ENCODE data around the gene SLC30A2.

Gene SLC30A2

GRCh38 chr1:26067432-26067911, 21.6 kb upstream of the SLC30A2 start, which contains the start of gene TRIM63:
Gene TRIM63, minus strand, starts transcription at chr1:26067630. Its CDS starts 136 bp downstream, at chr1:26067494.
- H3K9me3 ChIP-seq (ENCODE audit: insufficient read depth, low read depth, low read length) = no peaks in the 10 kb centered on the region
- no peaks in the 10 kb centered on the region for H3K27me3 ChIP-seq (ENCODE audit: insufficient read depth, low read length)
- H3K4me1 ChIP-seq (ENCODE audit: insufficient read depth, low read length) = no peaks in the 10 kb centered on the region
- H3K36me3 ChIP-seq (ENCODE audit: insufficient read depth, low read depth, low read length) = no peaks in the 10 kb centered on the region
- H3K4me3 ChIP-seq (ENCODE audit: low read length) = no peak within 1 kb of the TSS
- no peak within 1 kb of the TSS for H3K27ac ChIP-seq (ENCODE audit: low read length)
- H3K9ac ChIP-seq (ENCODE audit: low read depth, low read length) = no peak within 1 kb of the TSS

- no peak overlapping the region for H3K27ac ChIP-seq (ENCODE audit: low read length)
- no peak overlapping the region for H3K9ac ChIP-seq (ENCODE audit: low read depth, low read length)
- H3K36me3 ChIP-seq (ENCODE audit: insufficient read depth, low read depth, low read length) = no peaks in the 10 kb centered on the region
- no peaks in the 10 kb centered on the region for H3K4me1 ChIP-seq (ENCODE audit: insufficient read depth, low read length)
- H3K27me3 ChIP-seq (ENCODE audit: insufficient read depth, low read length) = no peaks in the 10 kb centered on the region
- no peak overlapping the region for H3K4me3 ChIP-seq (ENCODE audit: low read length)
- H3K9me3 ChIP-seq (ENCODE audit: insufficient read depth, low read depth, low read length) = no peaks in the 10 kb centered on the region
Observed at GRCh38 chr1:26066857-26067256, 20.9 kb upstream of the SLC30A2 start.

- H3K4me1 ChIP-seq (ENCODE audit: insufficient read depth, low read length) = no peaks in the 10 kb centered on the region
- H3K36me3 ChIP-seq (ENCODE audit: insufficient read depth, low read depth, low read length) = no peaks in the 10 kb centered on the region
- H3K27me3 ChIP-seq (ENCODE audit: insufficient read depth, low read length) = no peaks in the 10 kb centered on the region
- H3K9ac ChIP-seq (ENCODE audit: low read depth, low read length) = no peak overlapping the region
- no peak overlapping the region for H3K4me3 ChIP-seq (ENCODE audit: low read length)
- H3K9me3 ChIP-seq (ENCODE audit: insufficient read depth, low read depth, low read length) = no peaks in the 10 kb centered on the region
- no peak overlapping the region for H3K27ac ChIP-seq (ENCODE audit: low read length)
Observed at GRCh38 chr1:26066160-26066559, 20.2 kb upstream of the SLC30A2 start.

DNA sequence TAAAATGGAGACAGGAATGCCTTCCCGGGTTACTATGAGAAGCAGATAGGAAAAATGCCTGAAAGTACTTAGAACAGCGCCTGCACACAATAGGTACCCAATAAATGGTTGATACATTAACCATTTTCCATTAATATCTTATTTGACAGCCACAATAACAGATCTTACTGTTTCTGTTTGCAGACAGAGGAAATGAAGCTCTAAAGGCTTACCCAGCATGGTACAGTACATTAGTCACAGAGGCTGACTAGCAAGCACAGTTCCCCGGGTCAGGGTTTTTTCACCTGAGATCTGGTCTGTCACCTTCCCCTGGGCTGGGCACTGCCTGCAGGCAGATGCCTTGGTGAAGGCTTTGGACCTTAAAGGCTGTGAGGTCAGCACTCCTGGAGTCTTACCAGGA, 18.6 kb upstream of the SLC30A2 start:
- Histone ChIP-seq H3K9ac (ENCODE audit: low read depth, low read length) (no peak overlapping the region), H3K9me3 (ENCODE audit: insufficient read depth, low read depth, low read length) (no peaks in the 10 kb centered on the region), H3K36me3 (ENCODE audit: insufficient read depth, low read depth, low read length) (no peaks in the 10 kb centered on the region), H3K27ac (ENCODE audit: low read length) (no peak overlapping the region), H3K4me1 (ENCODE audit: insufficient read depth, low read length) (no peaks in the 10 kb centered on the region), H3K4me3 (ENCODE audit: low read length) (no peak overlapping the region), H3K27me3 (ENCODE audit: insufficient read depth, low read length) (no peaks in the 10 kb centered on the region; the same call in 1 of the 2 replicates)

- Histone ChIP-seq H3K4me3 (ENCODE audit: low read length) (no peak overlapping the region), H3K4me1 (ENCODE audit: insufficient read depth, low read length) (no peaks in the 10 kb centered on the region), H3K27me3 (ENCODE audit: insufficient read depth, low read length) (peaks cover 17% of the 10 kb centered on the region; the same call in 1 of the 2 replicates), H3K27ac (ENCODE audit: low read length) (no peak overlapping the region), H3K9me3 (ENCODE audit: insufficient read depth, low read depth, low read length) (no peaks in the 10 kb centered on the region), H3K9ac (ENCODE audit: low read depth, low read length) (no peak overlapping the region), H3K36me3 (ENCODE audit: insufficient read depth, low read depth, low read length) (no peaks in the 10 kb centered on the region)
Observed at GRCh38 chr1:26060832-26061574, 15.1 kb upstream of the SLC30A2 start.

- Histone ChIP-seq H3K27me3 (ENCODE audit: insufficient read depth, low read length) (peaks cover 17% of the 10 kb centered on the region; the same call in 1 of the 2 replicates), H3K36me3 (ENCODE audit: insufficient read depth, low read depth, low read length) (no peaks in the 10 kb centered on the region), H3K27ac (ENCODE audit: low read length) (no peak overlapping the region), H3K4me1 (ENCODE audit: insufficient read depth, low read length) (no peaks in the 10 kb centered on the region), H3K4me3 (ENCODE audit: low read length) (no peak overlapping the region), H3K9me3 (ENCODE audit: insufficient read depth, low read depth, low read length) (no peaks in the 10 kb centered on the region), H3K9ac (ENCODE audit: low read depth, low read length) (no peak overlapping the region)
Observed at GRCh38 chr1:26059906-26060305, 14.0 kb upstream of the SLC30A2 start.

- Histone ChIP-seq H3K9ac (ENCODE audit: low read depth, low read length) (no peak overlapping the region), H3K4me1 (ENCODE audit: insufficient read depth, low read length) (no peaks in the 10 kb centered on the region), H3K27ac (ENCODE audit: low read length) (no peak overlapping the region), H3K36me3 (ENCODE audit: insufficient read depth, low read depth, low read length) (no peaks in the 10 kb centered on the region), H3K27me3 (ENCODE audit: insufficient read depth, low read length) (peaks cover 28% of the 10 kb centered on the region), H3K4me3 (ENCODE audit: low read length) (no peak overlapping the region), H3K9me3 (ENCODE audit: insufficient read depth, low read depth, low read length) (no peaks in the 10 kb centered on the region)
Observed at GRCh38 chr1:26058052-26058595, 12.2 kb upstream of the SLC30A2 start.

DNA sequence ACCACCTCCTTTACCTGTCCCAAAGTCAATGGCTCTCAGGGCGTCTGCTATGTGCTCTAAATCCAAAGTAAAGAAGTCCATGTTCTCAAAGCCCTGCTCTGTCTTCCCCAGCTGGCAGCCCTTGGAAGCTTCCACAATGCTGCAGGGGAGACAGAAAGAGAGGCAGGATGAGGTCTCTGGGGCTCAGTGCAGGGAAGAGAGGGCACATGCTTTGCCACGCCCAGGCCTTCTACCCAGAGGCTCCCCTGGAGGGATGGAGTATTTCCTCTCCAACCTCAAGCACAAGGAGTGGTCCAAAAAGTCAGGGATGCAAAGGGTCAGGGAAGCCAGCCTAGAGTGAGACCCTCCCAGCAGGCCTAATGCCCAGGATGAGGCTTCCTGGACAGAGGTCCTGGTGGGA, 11.3 kb upstream of the SLC30A2 start:
- H3K27ac ChIP-seq (ENCODE audit: low read length) = no peak overlapping the region
- H3K9me3 ChIP-seq (ENCODE audit: insufficient read depth, low read depth, low read length) = no peaks in the 10 kb centered on the region
- H3K4me1 ChIP-seq (ENCODE audit: insufficient read depth, low read length) = no peaks in the 10 kb centered on the region
- H3K36me3 ChIP-seq (ENCODE audit: insufficient read depth, low read depth, low read length) = no peaks in the 10 kb centered on the region
- no peak overlapping the region for H3K4me3 ChIP-seq (ENCODE audit: low read length)
- peaks cover 28% of the 10 kb centered on the region for H3K27me3 ChIP-seq (ENCODE audit: insufficient read depth, low read length)
- H3K9ac ChIP-seq (ENCODE audit: low read depth, low read length) = no peak overlapping the region

- no peaks in the 10 kb centered on the region for H3K36me3 ChIP-seq (ENCODE audit: insufficient read depth, low read depth, low read length)
- no peak overlapping the region for H3K4me3 ChIP-seq (ENCODE audit: low read length)
- H3K27me3 ChIP-seq (ENCODE audit: insufficient read depth, low read length) = peaks cover 38% of the 10 kb centered on the region
- no peak overlapping the region for H3K9ac ChIP-seq (ENCODE audit: low read depth, low read length)
- H3K9me3 ChIP-seq (ENCODE audit: insufficient read depth, low read depth, low read length) = no peaks in the 10 kb centered on the region
- H3K27ac ChIP-seq (ENCODE audit: low read length) = no peak overlapping the region
- no peaks in the 10 kb centered on the region for H3K4me1 ChIP-seq (ENCODE audit: insufficient read depth, low read length)
Observed at GRCh38 chr1:26055041-26055440, 9.1 kb upstream of the SLC30A2 start.

DNA sequence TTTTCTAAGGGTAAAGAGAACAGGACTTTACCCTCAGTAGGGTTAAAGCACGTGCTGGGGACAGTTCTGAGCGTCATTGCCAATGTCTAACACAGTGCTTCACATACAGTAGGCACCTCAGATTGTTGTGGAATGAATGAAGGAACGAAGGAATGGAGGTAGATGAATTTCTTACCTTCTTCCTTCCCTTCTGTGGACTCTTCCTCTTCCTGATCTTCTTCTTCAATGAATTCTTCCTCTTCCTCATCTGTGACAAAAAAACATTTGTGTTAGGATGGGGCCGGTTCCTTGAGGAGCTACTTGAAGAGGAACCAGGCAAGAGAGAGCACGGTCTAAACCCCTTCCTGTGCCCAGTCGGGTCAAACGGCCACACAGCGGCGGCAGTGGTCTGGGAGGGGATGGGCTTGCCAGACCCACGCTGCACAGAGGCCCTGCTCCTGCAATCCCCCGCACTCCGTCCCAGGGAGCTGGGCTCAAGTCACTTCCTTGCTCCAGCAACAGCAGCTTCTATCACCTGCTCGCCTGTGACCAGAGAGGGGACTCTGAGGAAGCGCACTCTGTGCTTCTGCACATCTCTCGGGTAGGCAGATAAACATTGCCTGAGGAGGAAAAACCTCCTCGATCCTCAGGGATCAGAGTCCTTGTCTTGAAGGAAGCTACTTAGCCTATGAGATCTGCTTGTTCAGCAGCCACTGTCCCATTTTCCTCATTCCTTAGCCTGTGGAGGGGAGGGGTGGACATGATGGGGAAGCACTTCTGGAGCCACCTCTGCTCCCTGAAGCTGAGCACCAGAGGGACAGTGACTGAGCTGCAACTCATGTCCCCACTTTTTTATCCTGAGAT, 8.0 kb upstream of the SLC30A2 start:
- Histone ChIP-seq H3K36me3 (ENCODE audit: insufficient read depth, low read depth, low read length) (no peaks in the 10 kb centered on the region), H3K27me3 (ENCODE audit: insufficient read depth, low read length) (peaks cover 45% of the 10 kb centered on the region), H3K9me3 (ENCODE audit: insufficient read depth, low read depth, low read length) (no peaks in the 10 kb centered on the region), H3K9ac (ENCODE audit: low read depth, low read length) (no peak overlapping the region), H3K27ac (ENCODE audit: low read length) (no peak overlapping the region), H3K4me1 (ENCODE audit: insufficient read depth, low read length) (no peaks in the 10 kb centered on the region), H3K4me3 (ENCODE audit: low read length) (no peak overlapping the region)

DNA sequence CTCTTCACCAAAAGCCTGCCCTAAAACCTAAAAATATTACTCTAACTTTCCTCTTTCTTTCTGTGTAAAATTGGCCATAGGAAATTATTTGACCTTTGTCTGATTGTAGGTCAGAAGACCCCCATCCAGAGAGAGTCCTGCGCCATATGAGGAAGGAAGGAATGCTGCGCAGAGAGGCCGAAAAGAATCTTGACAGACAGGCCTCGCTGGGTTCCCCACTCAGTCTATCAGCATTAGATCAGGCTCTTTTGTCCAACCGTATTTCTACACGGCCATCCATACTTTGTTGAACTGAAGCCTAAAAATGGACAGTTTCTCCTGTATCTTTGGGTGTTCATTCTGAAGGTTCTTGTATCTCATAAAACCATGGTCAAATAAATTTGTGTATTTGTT, 4.3 kb upstream of the SLC30A2 start:
- no peak overlapping the region for H3K4me3 ChIP-seq (ENCODE audit: low read length)
- H3K4me1 ChIP-seq (ENCODE audit: insufficient read depth, low read length) = no peaks in the 10 kb centered on the region
- H3K36me3 ChIP-seq (ENCODE audit: insufficient read depth, low read depth, low read length) = no peaks in the 10 kb centered on the region
- H3K9ac ChIP-seq (ENCODE audit: low read depth, low read length) = no peak overlapping the region
- H3K27ac ChIP-seq (ENCODE audit: low read length) = no peak overlapping the region
- no peaks in the 10 kb centered on the region for H3K9me3 ChIP-seq (ENCODE audit: insufficient read depth, low read depth, low read length)
- H3K27me3 ChIP-seq (ENCODE audit: insufficient read depth, low read length) = peaks cover 69% of the 10 kb centered on the region
